Mucosa of rectum (tissue), 2 donors: ENCODE results near the gene SAA4.
"Not testable (repeated sequence)": the region's sequence is repeated elsewhere in the genome, so short reads cannot be mapped to it uniquely, and the experiment has no call there.

Experiments used
- H3K27ac ChIP-seq, 2 donors: one replicate each; pipeline ENCODE4 v1.7.0; 2013; ENCODE audit warnings: inconsistent platforms in 2 of 2, low read depth in 2 of 2, low read length in 2 of 2
- H3K27me3 ChIP-seq, 2 donors: one replicate each; pipeline ENCODE4 v1.7.0; 2013; ENCODE audit warnings: low read length in 2 of 2; ENCODE audit not compliant: control insufficient read depth in 2 of 2, insufficient read depth in 2 of 2
- H3K36me3 ChIP-seq, 2 donors: one replicate each; pipeline ENCODE4 v1.7.0; 2013; ENCODE audit warnings: low read length in 2 of 2; ENCODE audit not compliant: control insufficient read depth in 2 of 2, insufficient read depth in 2 of 2
- H3K4me1 ChIP-seq, 2 donors: one replicate each; pipeline ENCODE4 v1.7.0; 2013; ENCODE audit warnings: low read length in 2 of 2, mild to moderate bottlenecking in 1 of 2; ENCODE audit not compliant: control insufficient read depth in 2 of 2, insufficient read depth in 2 of 2
- H3K4me3 ChIP-seq, 2 donors: one replicate each; pipeline ENCODE4 v1.7.0; 2013; ENCODE audit warnings: low read length in 2 of 2
- H3K9ac ChIP-seq, 2 donors: one replicate each; pipeline ENCODE4 v1.7.0; 2013; ENCODE audit warnings: low read length in 2 of 2, low read depth in 1 of 2, mild to moderate bottlenecking in 1 of 2
- H3K9me3 ChIP-seq, 2 donors: one replicate each; pipeline ENCODE4 v1.7.0; 2013; ENCODE audit warnings: low read length in 2 of 2; ENCODE audit not compliant: control insufficient read depth in 2 of 2
- donor health status: healthy.
- donor health status: Normal muscosa, but diverticular disease.

SAA4 gene

DNA sequence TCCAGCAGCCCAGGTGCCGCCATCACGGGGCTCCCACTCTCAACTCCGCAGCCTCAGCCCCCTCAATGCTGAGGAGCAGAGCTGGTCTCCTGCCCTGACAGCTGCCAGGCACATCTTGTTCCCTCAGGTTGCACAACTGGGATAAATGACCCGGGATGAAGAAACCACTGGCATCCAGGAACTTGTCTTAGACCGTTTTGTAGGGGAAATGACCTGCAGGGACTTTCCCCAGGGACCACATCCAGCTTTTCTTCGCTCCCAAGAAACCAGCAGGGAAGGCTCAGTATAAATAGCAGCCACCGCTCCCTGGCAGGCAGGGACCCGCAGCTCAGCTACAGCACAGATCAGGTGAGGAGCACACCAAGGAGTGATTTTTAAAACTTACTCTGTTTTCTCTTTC is 29.3 kb upstream of the SAA4 start, which contains the start of gene SAA1:
Gene SAA1 (plus strand): TSS at position 316 of the 400 bp plus-strand sequence. CDS start 624 bp downstream, outside the sequence.
- H3K9ac ChIP-seq: no peak within 1 kb of the TSS
- no peaks in the 10 kb centered on the region for H3K27me3 ChIP-seq
- no peak within 1 kb of the TSS for H3K27ac ChIP-seq
- no peaks in the 10 kb centered on the region for H3K4me1 ChIP-seq
- no peaks in the 10 kb centered on the region for H3K36me3 ChIP-seq
- no peak within 1 kb of the TSS for H3K4me3 ChIP-seq
- no peaks in the 10 kb centered on the region for H3K9me3 ChIP-seq

DNA sequence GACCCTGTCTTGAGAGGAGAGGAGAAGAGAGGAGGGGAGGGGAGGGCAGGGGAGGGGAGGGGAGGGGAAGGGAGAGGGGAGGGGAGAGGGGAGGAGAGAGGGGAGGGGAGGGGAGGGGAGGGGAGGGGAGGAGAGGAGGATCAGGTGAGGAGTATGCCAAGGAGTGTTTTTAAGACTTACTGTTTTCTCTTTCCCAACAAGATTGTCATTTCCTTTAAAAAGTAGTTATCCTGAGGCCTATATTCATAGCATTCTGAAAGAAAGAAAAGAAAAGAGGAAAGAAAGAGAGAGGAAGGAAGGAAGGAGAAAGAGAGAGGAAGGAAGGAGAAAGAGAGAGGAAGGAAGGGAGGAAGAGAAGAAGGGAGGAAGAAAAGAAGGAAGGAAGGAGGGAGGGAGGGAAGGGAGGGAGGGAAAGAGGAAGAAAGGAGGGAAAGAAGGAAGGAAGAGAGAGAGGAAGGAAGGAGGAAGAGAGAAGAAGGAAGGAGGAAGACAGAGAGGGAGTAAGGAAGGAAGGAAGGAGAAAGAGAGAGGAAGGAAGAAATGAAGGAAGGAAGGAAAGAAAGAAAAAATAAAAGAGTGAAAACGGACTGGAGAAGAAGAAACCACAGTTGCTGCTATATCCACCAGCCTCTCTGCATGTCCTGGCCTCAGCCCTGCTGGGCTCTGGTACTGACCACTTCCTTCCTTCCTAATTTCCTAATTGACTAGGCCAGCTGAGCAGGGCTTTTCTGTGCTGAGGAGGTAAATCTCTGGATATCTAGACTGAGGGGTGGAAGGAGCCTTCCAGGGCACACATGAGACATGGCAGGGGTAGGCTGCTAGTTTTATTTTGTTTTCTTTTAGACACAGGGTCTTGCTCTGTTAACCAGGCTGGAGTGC is 28.3 kb upstream of the SAA4 start:
- H3K4me3 ChIP-seq: no peak overlapping the region
- H3K27ac ChIP-seq: no peak overlapping the region
- H3K9ac ChIP-seq: no peak overlapping the region
- no peaks in the 10 kb centered on the region for H3K27me3 ChIP-seq
- no peaks in the 10 kb centered on the region for H3K4me1 ChIP-seq
- H3K9me3 ChIP-seq: no peaks in the 10 kb centered on the region
- no peaks in the 10 kb centered on the region for H3K36me3 ChIP-seq

DNA sequence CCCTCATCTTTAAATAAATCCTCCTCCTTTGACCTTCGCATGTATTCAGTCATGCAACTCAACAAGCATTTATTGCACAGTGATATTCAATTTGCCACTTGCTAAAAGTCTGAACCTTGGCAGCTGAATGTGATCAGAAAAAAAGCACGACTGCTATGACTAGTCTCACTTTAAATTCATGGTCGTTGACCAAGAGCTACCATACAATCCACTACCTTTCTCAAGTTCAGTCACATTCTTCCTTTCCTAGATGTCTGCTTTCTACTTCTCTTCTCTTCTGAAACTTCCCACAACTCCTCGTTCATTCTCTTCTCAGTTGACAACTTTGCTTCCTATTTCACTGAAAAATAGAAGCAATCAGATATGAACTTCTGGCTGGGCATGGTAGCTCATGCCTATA is 27.4 kb upstream of the SAA4 start:
- Histone ChIP-seq H3K36me3 (no peaks in the 10 kb centered on the region), H3K4me1 (no peaks in the 10 kb centered on the region), H3K9ac (no peak overlapping the region), H3K27me3 (no peaks in the 10 kb centered on the region), H3K4me3 (no peak overlapping the region), H3K27ac (no peak overlapping the region), H3K9me3 (no peaks in the 10 kb centered on the region)

DNA sequence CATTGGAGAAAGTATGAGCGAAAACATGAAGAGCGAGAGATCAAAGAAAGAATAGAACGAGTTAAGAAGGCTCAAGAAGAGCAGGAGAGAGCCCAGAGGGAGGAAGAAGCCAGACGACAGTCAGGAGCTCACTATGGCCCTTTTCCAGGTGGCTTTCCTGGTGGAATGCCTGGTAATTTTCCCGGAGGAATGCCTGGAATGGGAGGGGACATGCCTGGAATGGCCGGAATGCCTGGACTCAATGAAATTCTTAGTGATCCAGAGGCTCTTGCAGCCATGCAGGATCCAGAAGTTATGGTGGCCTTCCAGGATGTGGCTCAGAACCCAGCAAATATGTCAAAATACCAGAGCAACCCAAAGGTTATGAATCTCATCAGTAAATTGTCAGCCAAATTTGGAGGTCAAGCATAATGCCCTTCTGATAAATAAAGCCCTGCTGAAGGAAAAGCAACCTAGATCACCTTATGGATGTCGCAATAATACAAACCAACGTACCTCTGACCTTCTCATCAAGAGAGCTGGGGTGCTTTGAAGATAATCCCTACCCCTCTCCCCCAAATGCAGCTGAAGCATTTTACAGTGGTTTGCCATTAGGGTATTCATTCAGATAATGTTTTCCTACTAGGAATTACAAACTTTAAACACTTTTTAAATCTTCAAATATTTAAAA is 26.2 kb upstream of the SAA4 start:
- H3K27ac ChIP-seq, H3K9me3 ChIP-seq, H3K4me3 ChIP-seq, H3K27me3 ChIP-seq, H3K9ac ChIP-seq, H3K36me3 ChIP-seq, H3K4me1 ChIP-seq: not testable (repeated sequence)

DNA sequence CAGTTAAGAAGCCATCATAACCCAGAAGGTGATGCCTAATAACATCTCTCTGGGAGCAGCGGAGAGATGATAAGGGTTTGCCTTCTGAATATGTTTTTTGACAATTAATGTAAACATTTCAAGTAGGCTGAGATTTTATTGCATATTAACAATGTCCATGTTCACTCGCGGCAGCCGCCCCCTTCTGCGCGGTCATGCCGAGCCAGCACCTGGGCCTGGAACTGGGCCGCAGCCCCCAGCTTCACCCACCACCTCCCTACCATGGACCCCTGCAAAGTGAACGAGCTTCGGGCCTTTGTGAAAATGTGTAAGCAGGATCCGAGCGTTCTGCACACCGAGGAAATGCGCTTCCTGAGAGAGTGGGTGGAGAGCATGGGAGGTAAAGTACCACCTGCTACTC is 25.1 kb upstream of the SAA4 start:
- no peak overlapping the region for H3K27ac ChIP-seq
- no peaks in the 10 kb centered on the region for H3K36me3 ChIP-seq
- H3K4me3 ChIP-seq: no peak overlapping the region
- no peaks in the 10 kb centered on the region for H3K9me3 ChIP-seq
- no peaks in the 10 kb centered on the region for H3K4me1 ChIP-seq
- no peaks in the 10 kb centered on the region for H3K27me3 ChIP-seq
- no peak overlapping the region for H3K9ac ChIP-seq

DNA sequence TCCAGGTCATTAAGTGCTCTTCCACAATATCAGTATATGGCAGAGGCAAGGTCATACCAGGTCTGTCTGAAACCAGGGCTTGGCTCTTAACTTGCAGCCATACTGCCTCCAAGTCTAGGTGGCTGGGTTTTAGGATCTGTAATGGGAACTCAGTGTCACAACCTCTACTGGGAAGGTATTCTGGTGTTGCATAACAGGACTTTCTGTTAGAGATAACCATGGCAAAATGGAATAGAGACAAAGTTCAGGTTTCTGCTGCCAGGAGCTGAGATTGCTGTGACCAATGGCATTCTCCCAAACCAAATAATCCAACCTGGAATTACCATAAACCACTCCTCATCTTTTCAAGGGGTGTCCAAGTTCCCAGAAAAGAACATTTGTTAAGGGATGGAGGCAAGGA is 22.7 kb upstream of the SAA4 start:
- no peak overlapping the region for H3K27ac ChIP-seq

DNA sequence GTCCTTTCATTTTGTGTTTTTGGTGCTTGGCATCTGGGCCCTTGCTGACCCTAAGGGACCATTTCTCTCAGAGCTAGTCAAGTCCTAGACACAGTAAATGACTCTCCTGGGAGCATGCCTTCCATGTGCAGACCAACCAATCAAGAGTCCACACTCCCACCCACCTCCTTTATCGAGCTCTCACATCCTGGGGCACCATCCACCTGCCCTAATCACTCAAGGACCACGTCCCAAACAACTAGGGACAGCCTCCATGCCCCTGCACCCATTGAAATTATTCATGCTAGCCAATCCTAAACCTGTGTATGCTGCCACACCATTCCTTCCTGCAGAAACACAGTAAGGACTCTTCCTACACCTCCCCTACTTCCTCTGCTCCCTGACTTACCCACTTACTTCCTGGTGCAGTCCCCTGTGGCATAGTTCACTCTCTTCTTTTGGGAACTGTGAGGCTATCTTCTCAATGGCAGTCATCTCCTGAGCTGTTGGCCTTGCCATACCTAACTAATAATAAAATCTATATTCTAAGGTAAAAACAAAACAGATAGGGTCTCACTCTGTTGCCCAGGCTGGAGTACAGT is 18.3 kb upstream of the SAA4 start:
- H3K27me3 ChIP-seq: no peaks in the 10 kb centered on the region
- no peaks in the 10 kb centered on the region for H3K36me3 ChIP-seq
- no peak overlapping the region for H3K27ac ChIP-seq
- H3K9ac ChIP-seq: no peak overlapping the region
- H3K9me3 ChIP-seq: no peaks in the 10 kb centered on the region
- no peak overlapping the region for H3K4me3 ChIP-seq
- no peaks in the 10 kb centered on the region for H3K4me1 ChIP-seq

More for the DNA sequence above, 22.7 kb upstream of the SAA4 start:
- no peaks in the 10 kb centered on the region for H3K4me1 ChIP-seq
- H3K27me3 ChIP-seq: no peaks in the 10 kb centered on the region
- no peak overlapping the region for H3K9ac ChIP-seq
- no peaks in the 10 kb centered on the region for H3K9me3 ChIP-seq
- no peaks in the 10 kb centered on the region for H3K36me3 ChIP-seq
- no peak overlapping the region for H3K4me3 ChIP-seq

DNA sequence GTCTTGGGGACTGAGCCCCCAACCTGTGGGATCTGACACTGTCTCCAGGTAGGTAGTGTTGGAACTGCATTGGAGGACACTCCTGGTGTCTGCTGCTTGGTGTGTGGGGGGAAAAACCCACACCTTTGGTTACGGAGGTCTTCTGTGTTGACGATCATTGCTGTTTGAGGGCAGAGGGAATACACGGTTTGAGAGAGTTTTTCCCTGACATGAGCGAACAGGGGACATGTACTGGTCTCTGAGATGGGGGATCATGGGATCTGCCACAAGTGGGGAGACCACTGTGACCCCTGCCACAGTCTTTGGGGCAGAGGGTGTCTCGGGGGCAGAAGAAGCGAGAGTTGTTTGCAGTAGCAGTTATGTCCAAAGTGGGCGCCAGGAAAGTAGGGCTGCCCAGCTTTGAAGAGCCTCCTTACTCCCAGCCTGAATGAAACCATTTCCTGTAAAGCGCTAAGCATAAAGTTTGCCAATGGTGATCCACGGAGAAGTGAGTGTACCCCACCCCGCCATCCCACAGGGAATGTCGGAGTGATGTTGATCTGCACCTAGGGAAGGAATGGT is 17.3 kb upstream of the SAA4 start:
- no peak overlapping the region for H3K27ac ChIP-seq
- no peaks in the 10 kb centered on the region for H3K9me3 ChIP-seq
- H3K36me3 ChIP-seq: no peaks in the 10 kb centered on the region
- H3K4me3 ChIP-seq: no peak overlapping the region
- H3K9ac ChIP-seq: no peak overlapping the region
- H3K4me1 ChIP-seq: no peaks in the 10 kb centered on the region
- no peaks in the 10 kb centered on the region for H3K27me3 ChIP-seq

DNA sequence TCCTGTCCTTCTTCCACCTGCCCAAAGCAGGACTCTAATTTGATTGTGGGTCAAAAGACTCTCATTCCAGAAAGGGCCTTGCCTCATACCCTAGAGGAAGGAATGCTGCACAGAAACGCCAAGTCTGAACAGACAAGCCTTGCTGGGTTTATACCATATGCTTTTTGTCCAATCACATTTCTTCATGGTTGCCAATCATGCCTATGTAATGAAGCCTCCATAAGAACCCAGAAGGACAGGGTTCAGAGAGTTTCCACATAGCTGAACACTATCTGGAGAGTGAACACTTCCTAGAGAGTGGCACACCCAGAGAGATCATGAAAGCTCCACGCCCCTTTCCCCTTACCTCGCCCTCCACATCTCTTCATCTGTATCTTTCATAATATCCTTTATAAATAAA is 16.6 kb upstream of the SAA4 start:
- no peak overlapping the region for H3K9ac ChIP-seq
- H3K9me3 ChIP-seq: no peaks in the 10 kb centered on the region
- no peaks in the 10 kb centered on the region for H3K36me3 ChIP-seq
- H3K4me1 ChIP-seq: no peaks in the 10 kb centered on the region
- no peak overlapping the region for H3K27ac ChIP-seq
- no peaks in the 10 kb centered on the region for H3K27me3 ChIP-seq
- H3K4me3 ChIP-seq: no peak overlapping the region

DNA sequence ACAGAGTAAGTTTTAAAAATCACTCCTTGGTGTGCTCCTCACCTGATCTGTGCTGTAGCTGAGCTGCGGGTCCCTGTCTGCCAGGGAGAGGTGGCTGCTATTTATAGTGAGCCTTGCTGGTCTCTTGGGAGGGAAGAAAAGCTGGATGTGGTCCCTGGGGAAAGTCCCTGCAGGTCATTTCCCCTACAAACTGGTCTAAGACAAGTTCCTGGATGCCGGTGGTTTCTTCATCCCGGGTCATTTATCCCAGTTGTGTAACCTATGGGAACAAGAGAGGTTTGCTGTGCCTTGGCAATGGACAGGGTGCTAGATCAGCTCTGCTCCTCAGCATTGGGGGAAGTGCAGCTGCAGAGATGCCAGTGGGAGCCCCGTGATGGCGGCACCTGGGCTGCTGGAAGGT is 12.0 kb upstream of the SAA4 start, which contains the start of gene SAA2:
Gene SAA2 (minus strand): TSS at position 108 of the 400 bp plus-strand sequence. CDS start 657 bp downstream, outside the sequence.
- Histone ChIP-seq H3K36me3 (no peaks in the 10 kb centered on the region), H3K4me3 (no peak within 1 kb of the TSS), H3K27ac (no peak within 1 kb of the TSS), H3K9ac (no peak within 1 kb of the TSS), H3K4me1 (no peaks in the 10 kb centered on the region), H3K9me3 (no peaks in the 10 kb centered on the region), H3K27me3 (no peaks in the 10 kb centered on the region)
